ENCODE data around the gene MET. TPM values are rescaled to one million over a fixed set of nuclear protein-coding genes. Genes with fewer than 3 reads are reported as not detected.
"Not testable (repeated sequence)": the region's sequence is repeated elsewhere in the genome, so short reads cannot be mapped to it uniquely, and the experiment has no call there.

The MET gene
- total RNA-seq, 1 donor from 2014 or later, result 46.0 TPM

DNA sequence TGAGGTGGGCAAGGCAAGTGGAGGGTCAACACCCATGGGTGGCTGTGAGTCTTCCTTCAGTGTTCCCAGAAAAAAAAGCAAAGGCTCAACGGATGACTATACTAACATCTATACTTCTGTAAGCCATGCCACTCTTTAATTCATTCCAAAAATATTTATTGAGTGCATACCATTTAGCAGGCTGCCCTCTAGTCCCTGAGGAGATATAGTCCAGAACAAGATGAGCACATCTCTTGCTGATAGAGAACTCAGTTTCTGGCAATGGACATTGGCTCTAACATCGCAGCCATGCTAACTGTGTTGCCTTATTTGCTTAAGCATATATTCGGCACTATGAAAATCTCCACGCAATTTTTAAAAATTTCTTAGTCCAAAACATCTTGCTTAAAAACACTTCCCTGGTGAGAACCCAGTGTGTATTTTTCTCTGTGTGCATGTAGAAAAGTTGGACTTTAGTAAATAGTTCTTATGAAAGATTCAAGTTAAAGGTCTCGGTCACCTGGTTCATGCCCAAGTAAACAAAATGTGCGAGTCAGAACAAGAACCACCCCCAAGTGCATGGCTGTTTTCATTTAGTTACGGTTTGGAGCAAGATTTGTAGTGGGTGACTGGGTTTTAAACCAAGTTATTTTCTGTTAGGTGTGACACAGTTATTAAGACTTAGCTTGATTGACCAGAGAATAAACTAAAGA is 69.8 kb downstream of the MET start:
- no peak for DNase-seq (ENCODE audit: low spot score, unreplicated experiment)
- Mint-ChIP-seq H3K4me1 (ENCODE audit: low read depth) (peaks cover 20% of the 10 kb centered on the region), H3K27me3 (no peaks in the 10 kb centered on the region), H3K4me3 (ENCODE audit: low read depth) (no peak overlapping the region), H3K27ac (no peak overlapping the region), H3K9me3 (ENCODE audit: low read depth) (peaks cover 3% of the 10 kb centered on the region), H3K36me3 (ENCODE audit: insufficient read depth) (peaks cover 41% of the 10 kb centered on the region)
- TF ChIP-seq, protein P1, sequence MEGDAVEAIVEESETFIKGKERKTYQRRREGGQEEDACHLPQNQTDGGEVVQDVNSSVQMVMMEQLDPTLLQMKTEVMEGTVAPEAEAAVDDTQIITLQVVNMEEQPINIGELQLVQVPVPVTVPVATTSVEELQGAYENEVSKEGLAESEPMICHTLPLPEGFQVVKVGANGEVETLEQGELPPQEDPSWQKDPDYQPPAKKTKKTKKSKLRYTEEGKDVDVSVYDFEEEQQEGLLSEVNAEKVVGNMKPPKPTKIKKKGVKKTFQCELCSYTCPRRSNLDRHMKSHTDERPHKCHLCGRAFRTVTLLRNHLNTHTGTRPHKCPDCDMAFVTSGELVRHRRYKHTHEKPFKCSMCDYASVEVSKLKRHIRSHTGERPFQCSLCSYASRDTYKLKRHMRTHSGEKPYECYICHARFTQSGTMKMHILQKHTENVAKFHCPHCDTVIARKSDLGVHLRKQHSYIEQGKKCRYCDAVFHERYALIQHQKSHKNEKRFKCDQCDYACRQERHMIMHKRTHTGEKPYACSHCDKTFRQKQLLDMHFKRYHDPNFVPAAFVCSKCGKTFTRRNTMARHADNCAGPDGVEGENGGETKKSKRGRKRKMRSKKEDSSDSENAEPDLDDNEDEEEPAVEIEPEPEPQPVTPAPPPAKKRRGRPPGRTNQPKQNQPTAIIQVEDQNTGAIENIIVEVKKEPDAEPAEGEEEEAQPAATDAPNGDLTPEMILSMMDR (IDR thresholded peaks at IDR 0.05; ENCODE audit: unreplicated experiment), result no peak

DNA sequence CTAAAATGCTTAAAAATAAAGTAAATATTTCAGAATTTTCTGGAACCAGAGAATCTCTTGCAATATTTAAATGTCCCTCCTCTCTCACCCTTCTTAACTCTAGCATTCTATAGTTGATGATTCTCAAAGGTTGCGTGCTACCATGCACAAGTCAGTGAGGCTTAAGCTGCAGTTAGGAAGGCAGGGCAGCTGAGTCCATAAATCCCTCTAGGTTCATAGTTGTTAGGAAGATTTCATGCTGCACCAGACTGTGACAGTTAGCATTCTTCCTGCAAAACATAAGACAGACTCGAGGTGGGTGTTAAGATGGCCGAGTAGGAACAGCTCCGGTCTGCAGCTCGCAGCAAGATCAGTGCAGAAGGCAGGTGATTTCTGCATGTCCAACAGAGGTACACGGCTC is 70.6 kb downstream of the MET start:
- TF ChIP-seq, protein P1 (IDR thresholded peaks at IDR 0.05; ENCODE audit: unreplicated experiment), result no peak
- H3K27ac Mint-ChIP-seq, result no peak overlapping the region
- H3K27me3 Mint-ChIP-seq, result no peaks in the 10 kb centered on the region
- H3K36me3 Mint-ChIP-seq (ENCODE audit: insufficient read depth), result peaks cover 49% of the 10 kb centered on the region
- H3K4me3 Mint-ChIP-seq (ENCODE audit: low read depth), result no peak overlapping the region
- H3K4me1 Mint-ChIP-seq (ENCODE audit: low read depth), result peaks cover 15% of the 10 kb centered on the region
- peaks cover 11% of the 10 kb centered on the region for H3K9me3 Mint-ChIP-seq (ENCODE audit: low read depth)
- no peak for DNase-seq (ENCODE audit: low spot score, unreplicated experiment)

DNA sequence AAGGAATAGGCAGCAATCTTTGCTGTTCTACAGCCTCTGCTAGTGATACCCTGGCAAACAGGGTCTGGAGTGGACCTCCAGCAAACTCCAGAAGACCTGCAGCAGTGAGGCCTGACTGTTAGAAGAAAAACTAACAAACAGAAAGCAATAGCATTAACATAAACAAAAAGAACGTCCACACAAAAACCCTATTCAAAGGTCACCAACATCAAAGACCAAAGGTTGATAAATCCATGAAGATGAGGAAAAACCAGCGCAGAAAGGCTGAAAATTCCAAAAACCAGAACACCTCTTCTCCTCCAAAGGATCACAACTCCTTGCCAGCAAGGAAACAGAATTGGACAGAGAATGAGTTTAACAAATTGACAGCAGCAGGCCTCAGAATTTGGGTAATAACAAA is 71.8 kb downstream of the MET start:
- H3K27ac Mint-ChIP-seq; H3K4me3 Mint-ChIP-seq (ENCODE audit: low read depth); DNase-seq (ENCODE audit: low spot score, unreplicated experiment); H3K27me3 Mint-ChIP-seq; H3K4me1 Mint-ChIP-seq (ENCODE audit: low read depth): not testable (repeated sequence)
- H3K36me3 Mint-ChIP-seq (ENCODE audit: insufficient read depth), result peaks cover 58% of the 10 kb centered on the region
- H3K9me3 Mint-ChIP-seq (ENCODE audit: low read depth), result peaks cover 19% of the 10 kb centered on the region

DNA sequence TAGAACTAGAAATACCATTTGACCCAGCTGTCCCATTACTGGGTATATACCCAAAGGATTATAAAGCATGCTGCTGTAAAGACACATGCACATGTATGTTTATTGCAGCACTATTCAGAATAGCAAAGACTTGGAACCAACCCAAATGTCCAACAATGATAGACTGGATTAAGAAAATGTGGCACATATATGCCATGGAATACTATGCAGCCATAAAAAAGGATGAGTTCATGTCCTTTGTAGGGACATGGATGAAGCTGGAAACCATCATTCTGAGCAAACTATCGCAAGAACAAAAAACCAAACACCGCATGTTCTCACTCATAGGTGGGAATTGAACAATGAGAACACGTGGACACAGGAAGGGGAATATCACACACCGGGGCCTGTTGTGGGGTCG is 74.4 kb downstream of the MET start:
- not testable (repeated sequence) for H3K27ac Mint-ChIP-seq; DNase-seq (ENCODE audit: low spot score, unreplicated experiment); H3K4me1 Mint-ChIP-seq (ENCODE audit: low read depth); H3K27me3 Mint-ChIP-seq; H3K4me3 Mint-ChIP-seq (ENCODE audit: low read depth)
- peaks cover 35% of the 10 kb centered on the region for H3K9me3 Mint-ChIP-seq (ENCODE audit: low read depth)
- H3K36me3 Mint-ChIP-seq (ENCODE audit: insufficient read depth), result peaks cover 61% of the 10 kb centered on the region

DNA sequence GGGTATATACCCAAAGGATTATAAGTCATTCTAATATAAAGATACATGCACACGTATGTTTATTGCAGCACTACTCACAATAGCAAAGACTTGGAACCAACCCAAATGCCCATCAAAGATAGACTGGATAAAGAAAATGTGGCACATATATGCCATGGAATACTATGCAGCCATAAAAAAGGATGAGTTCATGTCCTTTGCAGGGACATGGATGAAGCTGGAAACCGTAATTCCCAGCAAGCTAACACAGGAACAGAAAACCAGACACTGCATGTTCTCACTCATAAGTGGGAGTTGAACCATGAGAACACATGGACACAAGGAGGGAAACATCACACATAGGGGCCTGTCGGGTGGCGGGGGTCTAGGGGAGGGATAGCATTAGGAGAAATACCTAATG is 79.1 kb downstream of the MET start:
- H3K9me3 Mint-ChIP-seq (ENCODE audit: low read depth), result peaks cover 33% of the 10 kb centered on the region
- H3K4me1 Mint-ChIP-seq (ENCODE audit: low read depth); DNase-seq (ENCODE audit: low spot score, unreplicated experiment); H3K27ac Mint-ChIP-seq; H3K4me3 Mint-ChIP-seq (ENCODE audit: low read depth); H3K27me3 Mint-ChIP-seq: not testable (repeated sequence)
- H3K36me3 Mint-ChIP-seq (ENCODE audit: insufficient read depth), result peaks cover 37% of the 10 kb centered on the region

DNA sequence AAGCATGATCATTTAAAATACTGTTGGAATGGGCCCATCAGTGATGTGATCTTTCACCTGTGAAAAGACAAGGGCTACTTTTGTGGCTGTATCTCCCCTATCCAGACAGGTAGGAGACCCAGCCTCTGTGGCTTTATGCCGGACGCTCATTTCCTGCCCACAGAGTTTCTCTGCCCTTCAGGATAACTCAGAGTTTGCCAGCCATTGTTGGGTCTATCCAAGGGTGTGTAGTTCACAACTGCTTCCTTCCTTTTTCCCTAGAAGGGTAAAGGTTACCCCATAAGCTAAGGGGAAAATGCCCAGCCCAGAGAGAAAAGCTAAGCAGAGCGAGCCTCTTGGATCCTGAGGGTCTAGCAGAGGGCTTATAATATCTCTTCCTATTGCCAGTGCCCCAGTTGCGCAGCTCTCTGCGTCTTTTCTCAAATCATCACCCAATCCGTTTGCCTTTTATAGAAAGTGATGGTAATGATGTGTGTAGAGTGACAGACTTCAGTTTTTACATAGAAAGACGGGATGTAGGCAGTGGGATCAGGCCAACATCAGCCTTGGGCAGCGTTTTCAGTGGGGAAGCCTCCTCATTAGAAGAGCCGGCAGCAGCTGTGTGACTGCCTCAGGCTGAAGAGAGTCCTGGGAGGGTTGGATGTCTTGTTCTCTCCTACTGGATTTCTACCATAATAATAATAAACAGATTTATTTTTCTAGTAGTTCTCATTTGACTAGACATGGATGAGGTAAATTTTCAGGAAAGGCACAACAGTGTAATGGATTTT is 80.5 kb downstream of the MET start:
- no peak overlapping the region for H3K27ac Mint-ChIP-seq

More for the DNA sequence above, 80.5 kb downstream of the MET start:
- DNase-seq (ENCODE audit: low spot score, unreplicated experiment), result no peak
- Mint-ChIP-seq H3K4me3 (ENCODE audit: low read depth) (no peak overlapping the region), H3K36me3 (ENCODE audit: insufficient read depth) (peaks cover 27% of the 10 kb centered on the region), H3K9me3 (ENCODE audit: low read depth) (peaks cover 26% of the 10 kb centered on the region), H3K4me1 (ENCODE audit: low read depth) (peaks cover 1% of the 10 kb centered on the region), H3K27me3 (no peaks in the 10 kb centered on the region)
- TF ChIP-seq, protein P1 (IDR thresholded peaks at IDR 0.05; ENCODE audit: unreplicated experiment), result no peak
